Stimulated activated CD4-positive, alpha-beta T cell treated with anti-CD3 and anti-CD28 coated beads, Interleukin-4, amount 100 ng/mL, for 1 hour (primary cell): ENCODE results near the gene DNAJC5.
"Not testable (repeated sequence)": the region's sequence is repeated elsewhere in the genome, so short reads cannot be mapped to it uniquely, and the experiment has no call there.

ENCODE experiments used
- DNase-seq: peaks from one replicate; pipeline ENCODE4 v3.0.0-alpha.2; 2020

Gene DNAJC5

DNA sequence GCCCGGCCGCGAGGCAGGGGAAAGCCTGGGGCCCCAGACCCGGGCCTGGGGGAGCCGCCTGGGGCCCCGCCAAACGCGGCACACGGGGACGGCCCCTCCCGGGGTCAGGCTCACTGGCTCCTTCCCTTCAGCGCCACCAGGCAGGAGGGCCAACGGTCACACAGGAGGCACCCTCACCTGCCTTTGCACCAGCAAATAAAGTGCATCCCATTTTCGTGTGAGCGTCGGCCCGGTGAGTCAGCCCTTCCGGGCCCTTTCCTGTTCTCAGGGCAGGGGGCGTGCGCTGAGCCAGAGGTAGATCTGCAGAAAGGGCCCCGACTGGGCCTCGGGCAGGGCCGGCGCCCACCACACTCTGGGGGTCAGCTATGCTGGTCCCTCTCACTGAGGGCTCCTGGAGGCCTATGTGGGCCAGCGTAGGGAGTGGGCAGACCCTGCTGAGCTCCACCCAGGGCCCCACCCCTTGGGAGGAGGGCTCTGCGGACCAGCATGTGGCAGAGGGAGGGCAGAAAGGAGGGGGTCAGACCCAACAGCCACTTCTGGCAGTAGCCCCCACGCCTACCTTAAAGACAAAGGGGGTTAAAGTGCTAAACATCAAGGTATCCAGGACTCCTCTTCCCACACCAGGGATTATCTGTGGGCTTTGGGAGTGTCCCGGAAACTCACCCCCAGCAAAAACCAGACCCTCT is 62.2 kb downstream of the DNAJC5 start:
- DNase-seq, result peak; percentile 79

DNA sequence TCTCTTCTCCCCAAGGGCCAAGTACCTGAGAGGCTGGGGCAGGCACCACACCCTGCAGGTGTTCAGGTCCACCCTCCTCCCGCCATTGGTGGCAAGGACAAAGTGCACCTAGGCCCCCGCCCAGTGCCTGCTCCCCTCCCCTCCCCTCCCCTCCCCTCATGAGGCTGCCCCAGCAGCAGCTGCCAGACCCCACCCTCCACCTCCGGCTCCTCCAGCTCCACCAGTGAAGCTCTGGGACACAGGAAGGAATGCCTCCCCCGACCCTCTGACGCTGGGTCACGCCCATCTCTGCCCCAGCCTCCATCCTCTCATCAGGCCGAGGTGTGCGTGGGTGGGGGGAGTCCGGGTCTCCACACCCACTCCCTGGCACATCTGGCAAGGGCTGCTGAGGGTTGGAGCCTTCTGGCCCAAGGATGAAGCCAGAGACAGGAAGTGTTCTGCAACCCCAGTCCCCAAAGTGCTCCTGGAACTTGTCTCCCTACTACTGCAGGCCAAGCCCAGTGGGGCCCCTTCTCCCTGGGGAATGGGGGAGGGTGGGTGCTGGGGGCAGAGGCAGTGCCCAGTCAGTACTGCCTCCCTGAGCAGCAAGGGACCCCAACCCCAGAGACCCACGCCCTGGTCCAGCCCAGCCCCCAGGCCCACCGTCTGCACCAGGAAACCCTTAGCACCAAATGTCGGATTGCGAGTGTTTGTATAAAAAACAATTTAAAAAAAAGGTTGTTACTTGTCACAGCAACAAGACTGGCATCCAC is 62.9 kb downstream of the DNAJC5 start:
- peak; percentile 61 for DNase-seq

DNA sequence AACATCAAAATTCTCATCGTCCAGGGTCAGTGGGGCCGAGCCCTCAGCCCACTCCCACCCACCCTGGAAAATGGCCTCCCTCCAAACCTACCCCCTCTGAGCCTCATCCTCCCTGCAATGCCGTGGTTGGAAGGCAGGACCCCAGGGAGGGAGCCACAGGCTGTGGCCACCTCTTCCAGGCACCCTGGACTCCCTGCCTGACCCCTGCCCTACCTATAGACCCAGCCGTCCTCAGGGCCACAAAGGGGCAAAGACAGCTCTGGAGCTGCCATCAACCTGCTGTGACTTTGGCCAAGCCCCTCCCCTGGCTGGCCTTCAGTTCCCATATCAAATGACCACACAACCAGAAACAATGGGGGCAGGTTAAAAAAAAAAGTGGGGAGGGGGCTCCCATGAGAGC is 63.5 kb downstream of the DNAJC5 start:
- DNase-seq, result no peak

GRCh38 chr20:63958964-63959698 is 64.2 kb downstream of the DNAJC5 start:
- DNase-seq, result no peak

DNA sequence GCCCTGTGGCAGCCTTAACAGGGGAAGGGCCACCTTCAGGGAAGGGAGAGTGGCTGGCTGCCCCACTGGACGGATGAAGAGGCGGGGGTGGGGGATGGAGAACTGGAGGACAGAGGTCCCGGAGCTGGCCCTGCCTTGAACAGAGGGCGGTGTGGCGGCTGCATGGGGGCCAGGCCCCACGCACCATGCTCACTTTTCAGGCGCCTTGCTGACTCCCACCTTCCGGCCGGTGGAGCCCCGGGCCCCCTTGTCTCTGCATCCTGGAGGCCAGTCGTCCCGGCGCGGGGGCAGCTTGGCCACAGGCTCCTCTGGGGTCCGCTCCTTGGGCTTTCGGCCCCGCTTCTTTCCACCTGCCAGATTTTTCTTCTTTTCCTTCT is 64.8 kb downstream of the DNAJC5 start:
- DNase-seq, result no peak

GRCh38 chr20:63960654-63961621 is 66.0 kb downstream of the DNAJC5 start:
- not testable (repeated sequence) for DNase-seq

GRCh38 chr20:63961664-63962425 is 66.9 kb downstream of the DNAJC5 start:
- no peak for DNase-seq

GRCh38 chr20:63962426-63963347 is 67.8 kb downstream of the DNAJC5 start:
- no peak for DNase-seq

- no peak for DNase-seq
Measured at GRCh38 chr20:63963348-63963741, 68.4 kb downstream of the DNAJC5 start.

- DNase-seq, result no peak
Measured at GRCh38 chr20:63963784-63964301, 68.9 kb downstream of the DNAJC5 start.

GRCh38 chr20:63964412-63964811 is 69.5 kb downstream of the DNAJC5 start:
- DNase-seq, result peak; percentile 1

- DNase-seq, result peak; percentile 1
Measured at GRCh38 chr20:63966172-63966943, 71.4 kb downstream of the DNAJC5 start.

DNA sequence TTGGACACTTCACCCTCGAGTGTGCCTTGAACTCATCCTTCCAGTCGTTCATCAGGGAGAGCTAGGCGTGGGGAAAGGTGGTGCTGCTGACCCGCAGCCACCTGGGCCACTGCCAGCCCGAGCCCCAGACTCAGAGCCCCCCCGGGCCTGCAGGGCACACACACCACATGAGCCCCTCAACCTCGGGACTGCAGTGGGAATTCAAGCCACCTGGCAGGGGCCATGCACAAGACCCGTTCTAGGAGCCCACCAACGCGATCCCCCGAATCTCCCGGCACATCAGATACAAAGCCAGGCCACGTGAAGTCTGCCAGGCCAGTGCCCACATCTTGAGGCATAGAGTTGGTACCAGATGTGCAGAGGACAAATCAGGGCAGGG is 72.0 kb downstream of the DNAJC5 start:
- DNase-seq, result peak; percentile 1

DNA sequence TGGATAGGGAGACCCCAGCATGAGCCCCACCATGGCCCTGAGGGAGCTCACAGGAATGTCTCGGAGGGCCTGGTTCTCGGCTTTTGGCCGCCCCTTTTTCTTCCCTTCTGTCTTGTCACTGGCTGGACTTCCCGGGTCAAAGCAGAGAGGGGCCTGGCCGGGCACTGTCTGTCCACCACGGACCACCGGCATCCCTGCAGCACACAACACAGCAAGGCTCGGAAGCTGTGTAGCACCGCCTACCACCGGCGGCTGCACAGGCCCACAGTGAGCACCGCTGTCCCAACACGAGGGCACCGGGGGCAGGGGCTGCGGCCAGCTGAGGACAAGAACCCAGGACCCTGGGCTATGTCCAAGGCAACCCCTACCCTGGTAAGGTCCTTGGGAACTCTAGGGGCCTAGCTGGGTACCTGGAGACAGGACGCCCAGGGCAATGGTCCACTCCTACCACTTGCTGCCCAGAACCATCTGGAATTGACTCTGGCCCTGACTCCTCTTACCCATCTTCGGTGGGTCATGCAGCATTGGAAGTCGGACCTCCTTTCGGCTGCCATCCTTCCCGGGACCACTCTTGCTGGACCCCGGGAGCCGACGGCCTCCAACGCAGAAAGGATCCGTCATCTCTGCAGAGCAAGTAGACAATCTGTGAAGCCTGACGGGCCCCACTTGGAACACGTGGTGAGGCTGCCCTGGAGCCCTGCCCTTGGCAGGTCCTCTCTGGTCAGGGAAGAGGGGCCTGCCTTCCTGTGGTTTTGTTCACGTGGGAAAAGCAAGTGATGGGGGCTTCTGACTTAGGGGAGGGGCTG is 72.6 kb downstream of the DNAJC5 start:
- peak; percentile 1 for DNase-seq

DNA sequence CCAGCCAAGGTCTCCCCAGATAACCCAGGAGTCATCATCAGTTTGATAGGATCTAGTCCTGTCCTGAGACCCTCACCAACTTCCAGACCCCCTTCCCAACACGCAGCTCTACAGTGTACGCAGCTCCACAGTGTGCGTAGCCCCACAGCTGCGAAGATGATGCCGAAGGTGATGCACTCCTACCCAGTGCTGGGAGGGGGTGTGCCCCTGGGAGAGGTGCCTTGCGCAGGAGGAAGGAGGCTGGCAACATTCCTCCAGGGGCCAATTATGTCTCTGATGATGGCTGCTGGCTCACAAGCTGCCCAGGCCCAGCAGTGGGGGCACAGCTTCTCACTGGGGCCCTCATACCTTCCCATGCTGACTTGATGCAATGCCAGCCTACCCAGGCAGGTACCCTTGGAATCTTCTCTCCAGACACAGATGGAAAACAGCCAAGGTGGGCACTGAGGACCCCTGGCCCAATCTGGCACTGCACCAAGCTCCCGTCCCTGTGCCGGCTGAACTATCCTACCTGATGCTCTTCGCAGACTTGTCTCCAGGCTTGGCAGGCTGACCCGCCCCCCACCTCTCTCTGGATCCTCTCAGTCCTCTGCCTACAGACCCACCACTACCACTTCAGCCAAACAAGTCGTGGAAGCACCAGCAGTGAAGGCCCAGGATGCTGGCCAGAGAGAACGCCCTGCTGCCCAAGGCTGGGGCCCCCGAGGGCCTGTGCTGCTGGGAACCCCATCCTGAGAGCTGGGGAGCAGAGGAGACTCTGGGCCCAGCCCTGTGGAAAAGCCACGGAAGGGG is 73.4 kb downstream of the DNAJC5 start:
- DNase-seq, result no peak

DNA sequence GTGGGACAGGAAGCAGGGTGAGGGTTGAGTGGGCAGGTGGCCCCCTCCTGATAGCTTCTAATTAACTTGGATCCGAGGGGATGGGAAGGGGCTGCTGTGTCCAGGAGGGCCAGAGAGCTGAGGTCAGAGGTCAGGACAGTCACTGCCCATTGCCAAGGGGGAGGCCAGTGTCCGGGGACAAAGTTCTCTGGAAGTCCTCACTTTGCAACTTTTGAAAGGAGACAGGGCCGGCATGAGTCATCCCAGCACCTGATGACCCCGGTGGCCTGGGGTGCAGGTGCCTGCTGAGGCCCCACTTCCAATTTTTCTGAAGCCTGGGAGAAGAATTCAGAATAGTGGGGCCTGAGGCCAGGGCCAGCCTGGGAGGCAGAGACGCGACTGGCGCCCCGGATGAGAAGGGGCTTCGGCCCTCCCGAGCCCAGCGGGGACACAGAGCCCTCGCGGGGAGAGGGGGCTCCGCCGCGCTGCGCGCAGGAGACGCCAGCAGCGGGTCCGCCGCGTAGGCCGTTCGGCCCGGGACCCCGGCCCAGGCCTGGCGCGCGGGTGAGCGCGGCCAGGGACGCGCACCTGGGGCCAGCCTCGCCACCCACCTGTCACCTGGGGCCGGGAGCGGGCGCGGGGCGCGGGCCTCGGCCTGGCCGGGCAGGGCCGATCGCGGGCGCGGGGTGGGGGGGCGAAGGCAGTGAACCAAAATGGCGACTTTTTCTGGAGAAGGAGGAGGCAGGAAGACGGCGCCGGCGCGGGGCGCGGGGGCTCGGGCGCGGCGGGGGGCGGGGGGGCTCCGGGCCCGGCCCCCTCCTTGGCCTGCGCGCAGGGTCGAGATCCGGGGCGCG is 74.2 kb downstream of the DNAJC5 start:
- DNase-seq, result peak; percentile 53
